Gastroesophageal sphincter (tissue), 4 donors: ENCODE data around the gene TP63. TPM values are rescaled to one million over a fixed set of nuclear protein-coding genes. Genes with fewer than 3 reads are reported as not detected.

Experiments used
- ATAC-seq: fragments of 150-250 bp; one replicate; pipeline ENCODE4 v1.9.1; 2016; ENCODE audit warnings: mild to moderate bottlenecking, moderate library complexity
- H3K27ac ChIP-seq, 4 donors: fragments of 200-600 bp; sonication (generic) in 3 of 4; 1 replicate in 3 of 4; 2 replicates in 1 of 4; pipeline ENCODE4 v1.5.1; 2016 to 2019
- H3K27me3 ChIP-seq: fragments of 200-600 bp; sonication (generic); one replicate; pipeline ENCODE4 v1.5.1; 2019
- H3K36me3 ChIP-seq, 2 donors: fragments of 200-600 bp; sonication (generic); one replicate each; pipeline ENCODE4 v1.5.1; 2019; ENCODE audit warnings: control low read depth in 1 of 2
- H3K4me1 ChIP-seq, 3 donors: fragments of 200-600 bp; sonication (generic); 1 replicate in 2 of 3; 2 replicates in 1 of 3; pipeline ENCODE4 v1.5.1; 2016 to 2019; ENCODE audit warnings: control low read depth in 2 of 3
- H3K4me3 ChIP-seq, 2 donors: fragments of 200-600 bp; sonication (generic); one replicate each; pipeline ENCODE4 v1.5.1; 2019; ENCODE audit warnings: mild to moderate bottlenecking in 1 of 2, moderate library complexity in 1 of 2
- H3K9me3 ChIP-seq, 3 donors: fragments of 200-600 bp; sonication (generic); one replicate each; pipeline ENCODE4 v1.5.1; 2017 to 2019; ENCODE audit warnings: control low read depth in 2 of 3
- EP300 ChIP-seq: sonication (generic); formaldehyde crosslinking; IDR thresholded peaks from one replicate; pipeline ENCODE4 v1.6.1; 2017; ENCODE audit warnings: antibody characterized with exemption, mild to moderate bottlenecking
- POLR2A ChIP-seq, 2 donors: fragments of 450-650 bp; IDR thresholded peaks; one replicate each; pipeline ENCODE4 v1.6.1; 2017; ENCODE audit warnings: antibody characterized with exemption in 2 of 2, mild to moderate bottlenecking in 2 of 2, moderate library complexity in 1 of 2
- POLR2AphosphoS5 ChIP-seq: sonication (generic); formaldehyde crosslinking; IDR thresholded peaks from one replicate; pipeline ENCODE4 v1.6.1; 2017; ENCODE audit warnings: antibody characterized with exemption
- WGBS, 2 donors: methylation state at CpG; one replicate each; pipeline ENCODE4 v1.1.5; 2018; ENCODE audit warnings: low coverage in 1 of 2; 5-methylcytosine and 5-hydroxymethylcytosine counted together
- total RNA-seq, 4 donors: library from RNA; depleted of rRNA; stranded (reverse); fragments of >200 nt; gene quantifications; one replicate each; pipeline ENCODE4 v1.1.0, GENCODE V29; 2016
- TF ChIP-seq, protein P1 (sequence below), 4 experiments: fragments of 200-600 bp in 2 of 4; fragments of 450-650 bp in 2 of 4; sonication (generic) in 1 of 4; IDR thresholded peaks; one replicate each; pipeline ENCODE4 v1.5.1; 2017 to 2019; ENCODE audit warnings: antibody characterized with exemption in 4 of 4, mild to moderate bottlenecking in 2 of 4, moderate library complexity in 2 of 4

TP63 gene
- total RNA-seq, 4 donors from 2014 or later, result 0.13 to 7.4 (median 3.4) TPM; not detected in 1

DNA sequence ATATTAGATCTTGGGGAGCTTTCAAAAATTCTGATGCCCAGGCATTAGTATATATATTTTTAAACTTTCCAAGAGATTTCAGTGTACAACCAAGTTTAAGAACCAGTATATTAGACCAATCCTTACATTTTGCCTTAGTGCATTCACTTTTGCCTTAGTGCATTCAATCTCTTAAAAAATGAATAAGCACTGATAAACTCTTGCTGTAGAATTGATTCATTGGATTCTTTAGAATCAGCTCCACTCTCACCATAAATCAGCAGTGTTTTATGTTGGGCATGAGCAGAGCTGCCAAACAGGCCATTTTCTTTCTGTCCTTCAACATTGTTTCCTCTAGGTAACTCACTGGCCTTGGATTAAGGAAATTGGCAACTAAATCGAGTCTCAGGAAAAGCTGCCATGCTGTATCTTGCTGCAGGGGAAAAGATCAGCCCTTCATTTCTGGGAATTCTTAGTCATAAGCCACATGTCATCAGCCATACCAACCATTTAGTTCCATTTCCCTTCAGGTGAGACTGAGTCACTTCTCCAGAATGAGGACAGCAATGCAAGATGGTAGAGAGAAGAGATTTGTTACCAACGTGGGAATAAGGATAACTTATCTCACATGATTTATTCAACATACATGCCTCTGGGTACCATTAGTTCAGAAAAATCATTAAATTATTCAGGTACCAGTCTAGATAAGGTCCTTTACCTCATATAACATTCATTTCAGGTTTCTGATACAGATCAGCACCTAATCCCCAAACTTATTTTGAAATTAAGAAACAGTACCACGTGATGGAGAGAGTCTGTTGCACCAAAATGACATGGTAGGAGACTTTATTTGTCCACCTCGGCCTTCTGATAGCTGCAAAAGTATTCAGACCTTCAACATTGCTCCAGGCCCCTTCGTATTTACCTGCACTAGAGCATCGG is 297.0 kb downstream of the TP63 start:
- no peak overlapping the region for H3K27ac ChIP-seq
- TF ChIP-seq, protein P1, sequence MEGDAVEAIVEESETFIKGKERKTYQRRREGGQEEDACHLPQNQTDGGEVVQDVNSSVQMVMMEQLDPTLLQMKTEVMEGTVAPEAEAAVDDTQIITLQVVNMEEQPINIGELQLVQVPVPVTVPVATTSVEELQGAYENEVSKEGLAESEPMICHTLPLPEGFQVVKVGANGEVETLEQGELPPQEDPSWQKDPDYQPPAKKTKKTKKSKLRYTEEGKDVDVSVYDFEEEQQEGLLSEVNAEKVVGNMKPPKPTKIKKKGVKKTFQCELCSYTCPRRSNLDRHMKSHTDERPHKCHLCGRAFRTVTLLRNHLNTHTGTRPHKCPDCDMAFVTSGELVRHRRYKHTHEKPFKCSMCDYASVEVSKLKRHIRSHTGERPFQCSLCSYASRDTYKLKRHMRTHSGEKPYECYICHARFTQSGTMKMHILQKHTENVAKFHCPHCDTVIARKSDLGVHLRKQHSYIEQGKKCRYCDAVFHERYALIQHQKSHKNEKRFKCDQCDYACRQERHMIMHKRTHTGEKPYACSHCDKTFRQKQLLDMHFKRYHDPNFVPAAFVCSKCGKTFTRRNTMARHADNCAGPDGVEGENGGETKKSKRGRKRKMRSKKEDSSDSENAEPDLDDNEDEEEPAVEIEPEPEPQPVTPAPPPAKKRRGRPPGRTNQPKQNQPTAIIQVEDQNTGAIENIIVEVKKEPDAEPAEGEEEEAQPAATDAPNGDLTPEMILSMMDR (IDR thresholded peaks at IDR 0.05), result no peak
- TF ChIP-seq POLR2AphosphoS5 (no peak), POLR2A (IDR thresholded peaks at IDR 0.05) (no peak), EP300 (no peak)
- 65 to 81% methylated on average over 5 to 6 of the region's 6 CpGs for WGBS, 2 donors
- H3K4me3 ChIP-seq, result no peak overlapping the region
- no peaks in the 10 kb centered on the region for H3K27me3 ChIP-seq
- no peaks in the 10 kb centered on the region for H3K36me3 ChIP-seq
- no peaks in the 10 kb centered on the region for H3K4me1 ChIP-seq
- no peak for ATAC-seq
- no peaks in the 10 kb centered on the region for H3K9me3 ChIP-seq

DNA sequence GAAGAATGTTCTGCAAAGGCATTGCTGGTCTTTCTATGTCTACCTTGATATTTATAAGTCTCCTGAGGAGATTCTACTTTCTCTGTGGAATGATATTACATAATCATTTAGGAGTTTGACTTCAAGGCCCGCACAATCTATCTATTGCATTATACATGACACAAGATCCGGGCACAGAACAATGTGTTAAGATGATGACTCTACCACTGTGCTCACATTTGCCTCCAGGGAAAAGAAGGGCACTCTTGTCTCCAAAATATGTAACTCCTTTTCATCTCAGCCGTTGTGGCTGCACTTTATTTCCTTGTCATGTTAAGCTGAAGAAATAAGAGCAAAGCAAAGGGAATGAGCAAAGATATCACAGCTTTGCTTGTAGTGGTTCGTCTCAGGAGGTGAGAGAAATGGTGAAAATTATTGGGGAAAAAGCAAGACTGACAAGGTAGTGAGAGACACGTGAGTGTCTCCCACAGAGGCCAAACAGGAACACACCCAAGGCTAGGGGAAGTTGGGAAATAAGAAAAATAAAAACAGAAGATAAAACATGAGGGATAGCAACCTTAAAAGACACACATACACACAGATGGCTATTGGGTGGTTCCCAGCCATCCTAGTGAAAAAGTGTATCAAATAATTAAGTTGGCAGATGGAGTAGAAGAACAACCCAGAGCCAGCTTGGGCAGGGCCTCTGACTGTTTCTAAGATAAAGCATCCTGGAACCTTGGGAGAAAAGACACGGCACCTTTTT is 305.2 kb downstream of the TP63 start:
- 66 to 81% methylated on average over 6 of the region's 6 CpGs for WGBS, 2 donors
- Histone ChIP-seq H3K9me3 (no peaks in the 10 kb centered on the region), H3K4me1 (no peaks in the 10 kb centered on the region), H3K27ac (no peak overlapping the region), H3K36me3 (no peaks in the 10 kb centered on the region), H3K27me3 (no peaks in the 10 kb centered on the region), H3K4me3 (no peak overlapping the region)
- no peak for ATAC-seq
- TF ChIP-seq EP300 (no peak), POLR2AphosphoS5 (no peak), POLR2A (IDR thresholded peaks at IDR 0.05) (no peak)
- TF ChIP-seq, protein P1 (IDR thresholded peaks at IDR 0.05), result no peak

DNA sequence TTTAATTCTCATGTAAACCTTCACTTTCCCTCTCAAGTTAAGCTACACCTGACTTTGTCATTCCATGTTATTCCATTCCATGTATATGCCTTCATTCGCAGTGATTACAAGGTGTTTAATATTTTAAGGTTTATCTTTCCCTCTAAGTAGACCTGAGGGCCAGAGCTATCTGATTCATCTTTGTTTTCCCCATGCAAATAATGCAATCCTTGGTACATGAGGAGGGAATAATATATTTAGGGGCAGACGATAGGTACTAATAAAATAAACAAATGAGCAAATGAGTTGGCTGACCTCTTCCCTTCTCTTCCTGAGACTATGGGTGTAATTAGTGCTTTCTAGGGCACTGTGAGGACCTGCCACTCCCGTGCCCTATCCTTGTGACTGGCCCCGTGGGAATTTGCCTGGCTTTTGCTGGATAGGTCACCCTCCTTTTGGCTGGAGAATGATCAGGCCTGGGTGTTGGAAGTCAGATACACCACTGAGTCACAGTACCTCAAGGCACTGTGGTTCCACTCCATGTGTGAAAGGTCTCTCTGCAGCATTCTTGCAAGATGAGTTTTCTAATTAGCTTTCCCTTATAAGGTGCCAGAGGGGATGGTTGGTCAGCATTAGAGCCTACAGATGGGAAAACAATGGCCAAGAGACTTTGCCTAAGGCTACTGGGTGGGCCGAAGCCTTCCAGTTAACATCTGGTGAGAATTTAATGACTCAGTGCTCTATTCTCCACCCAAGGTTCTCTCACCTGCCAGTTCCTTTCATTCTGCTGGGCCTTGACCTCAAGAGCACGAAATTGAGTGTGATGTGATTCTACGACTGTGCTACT is 306.3 kb downstream of the TP63 start:
- no peak overlapping the region for H3K27ac ChIP-seq
- WGBS, 2 donors, result 61 to 86% methylated on average over 4 to 5 of the region's 7 CpGs
- TF ChIP-seq, protein P1 (IDR thresholded peaks at IDR 0.05), result no peak
- TF ChIP-seq POLR2AphosphoS5 (no peak), EP300 (no peak), POLR2A (IDR thresholded peaks at IDR 0.05) (no peak)

DNA sequence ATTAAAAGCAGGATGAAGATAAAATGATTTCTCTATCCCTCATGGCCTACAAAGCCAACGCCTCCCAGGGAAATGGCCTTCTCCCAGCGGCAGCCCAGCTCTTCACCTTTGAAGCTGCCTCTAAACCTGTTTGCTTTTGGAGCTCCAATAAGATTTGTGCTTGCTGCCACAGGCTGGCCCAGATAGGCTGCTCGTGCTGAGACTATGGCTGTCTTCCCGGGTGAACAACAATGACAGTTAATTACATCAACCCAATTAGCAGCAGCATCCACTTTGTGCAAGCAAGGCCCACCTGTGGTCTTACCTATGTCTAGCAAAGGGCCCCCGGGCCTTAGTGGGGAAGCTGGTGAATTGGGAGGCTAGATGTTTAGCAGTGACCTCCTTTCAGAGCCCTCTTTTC is 309.9 kb downstream of the TP63 start:
- WGBS, 2 donors, result 93% methylated on average over 3 of the region's 5 CpGs

More for the DNA sequence above, 306.3 kb downstream of the TP63 start:
- no peak for ATAC-seq
- no peaks in the 10 kb centered on the region for H3K4me1 ChIP-seq
- H3K27me3 ChIP-seq, result no peaks in the 10 kb centered on the region
- H3K9me3 ChIP-seq, result no peaks in the 10 kb centered on the region
- no peaks in the 10 kb centered on the region for H3K36me3 ChIP-seq
- no peak overlapping the region for H3K4me3 ChIP-seq

DNA sequence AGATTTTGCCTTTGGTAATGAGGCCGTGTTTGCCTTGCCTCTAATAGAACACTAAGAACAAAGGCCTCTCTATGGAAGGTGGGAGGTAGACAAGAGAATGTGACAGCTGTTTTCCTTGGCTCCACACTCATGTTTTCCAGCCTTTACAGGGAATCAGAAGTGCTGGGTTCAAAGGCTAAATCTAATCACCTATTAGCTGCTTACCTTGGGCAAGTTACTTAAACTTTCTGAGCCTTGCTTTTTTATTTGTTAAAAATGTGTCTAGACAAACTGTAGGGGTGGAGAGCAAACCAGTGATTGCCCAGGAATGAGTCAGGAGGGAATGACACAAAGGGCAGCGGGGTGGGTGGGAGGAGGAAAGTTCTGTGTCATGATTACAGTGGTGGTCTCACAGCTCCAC is 310.5 kb downstream of the TP63 start:
- no peak for ATAC-seq
- WGBS, 2 donors, result 74% methylated on average over 2 of the region's 2 CpGs; no CpG with 5 or more reads in 1 of the 2 donors

More for the DNA sequence above, 309.9 kb downstream of the TP63 start:
- H3K4me3 ChIP-seq, result no peak overlapping the region
- peaks cover 4% of the 10 kb centered on the region for H3K27me3 ChIP-seq
- no peaks in the 10 kb centered on the region for H3K4me1 ChIP-seq
- no peaks in the 10 kb centered on the region for H3K9me3 ChIP-seq
- no peak for TF ChIP-seq EP300
- no peak for TF ChIP-seq POLR2AphosphoS5
- H3K27ac ChIP-seq, result no peak overlapping the region
- H3K36me3 ChIP-seq, result no peaks in the 10 kb centered on the region
- no peak for ATAC-seq

More for the DNA sequence above, 310.5 kb downstream of the TP63 start:
- Histone ChIP-seq H3K9me3 (no peaks in the 10 kb centered on the region), H3K27me3 (peaks cover 5% of the 10 kb centered on the region), H3K4me1 (no peaks in the 10 kb centered on the region), H3K4me3 (no peak overlapping the region), H3K36me3 (no peaks in the 10 kb centered on the region), H3K27ac (no peak overlapping the region)
- TF ChIP-seq EP300 (no peak), POLR2A (IDR thresholded peaks at IDR 0.05) (no peak), POLR2AphosphoS5 (no peak)
- TF ChIP-seq, protein P1 (IDR thresholded peaks at IDR 0.05), result no peak
